Raji (cell line): ENCODE measurements around the gene ACOT7.
A peak's percentile ranks its signal among the peaks of the same experiment; 100 is the strongest.

Experiments
- POLR2A ChIP-seq: IDR thresholded peaks from 2 replicates; pipeline ENCODE4 v1.6.1; 2011; ENCODE audit warnings: low read depth, low read length, control low read depth; ENCODE audit not compliant: insufficient read depth

ACOT7 gene

DNA sequence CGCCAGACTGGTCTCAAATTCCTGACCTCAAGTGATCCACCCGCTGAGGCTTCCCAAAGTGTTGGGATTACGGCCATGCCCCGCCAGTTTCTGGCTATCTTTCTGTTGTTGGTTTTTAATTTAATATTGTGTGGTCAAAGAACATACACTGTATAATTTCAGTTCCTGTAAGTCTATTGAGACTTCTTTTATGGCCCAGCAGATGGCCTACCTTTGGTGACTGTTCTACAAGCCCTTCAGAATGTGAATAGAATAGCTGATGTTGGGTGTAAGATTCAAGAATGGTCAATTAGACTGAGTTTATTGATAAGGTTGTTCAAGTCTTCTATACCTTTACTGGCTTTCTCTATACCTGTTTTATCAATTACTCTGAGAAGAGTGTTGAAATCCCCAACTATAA, 15.5 kb upstream of the ACOT7 start:
- no peak for TF ChIP-seq POLR2A

DNA sequence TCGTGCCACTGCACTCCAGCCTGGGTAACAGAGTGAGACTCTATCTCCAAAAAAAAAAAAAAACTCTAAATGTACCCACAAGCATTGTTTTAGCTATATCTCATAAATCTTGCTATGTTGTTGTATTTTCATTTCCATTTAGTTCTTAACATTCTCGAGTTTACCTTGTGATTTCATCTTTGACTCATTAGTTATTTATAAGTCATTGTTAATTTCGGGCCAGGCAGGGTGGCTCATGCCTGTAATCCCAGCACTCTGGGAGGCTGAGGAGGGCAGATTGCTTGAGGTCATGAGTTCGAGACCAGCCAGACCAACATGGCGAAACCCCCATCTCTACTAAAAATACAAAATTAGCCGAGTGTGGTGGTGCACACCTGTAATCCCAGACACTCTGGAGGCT, 14.5 kb upstream of the ACOT7 start:
- no peak for TF ChIP-seq POLR2A

GRCh38 chr1:6401673-6402072, 8.1 kb upstream of the ACOT7 start:
- no peak for TF ChIP-seq POLR2A

DNA sequence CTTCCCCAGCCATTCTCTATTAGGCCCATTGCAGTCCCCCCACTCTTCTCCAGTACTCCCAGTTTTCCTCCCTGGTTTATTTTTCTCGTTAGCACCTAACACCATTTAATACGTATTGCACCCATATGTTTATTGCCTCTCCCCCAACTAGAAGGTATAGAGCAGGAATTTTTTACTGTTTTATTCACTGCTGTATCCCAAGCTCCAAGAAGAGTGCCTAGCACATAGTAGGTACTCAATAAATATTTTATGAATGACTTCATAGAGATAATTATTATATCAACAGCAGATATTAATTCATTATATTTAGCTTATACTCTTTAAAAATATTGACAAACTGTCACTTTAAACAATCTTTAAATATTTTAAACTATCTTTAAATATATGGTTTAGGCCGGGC, 5.7 kb upstream of the ACOT7 start:
- no peak for TF ChIP-seq POLR2A

GRCh38 chr1:6397844-6398441, 4.4 kb upstream of the ACOT7 start:
- TF ChIP-seq POLR2A, result no peak

- TF ChIP-seq POLR2A, result 0 out of 2 replicates have a peak, but pooled peaks have one; percentile 23
Observed at GRCh38 chr1:6396998-6397397, 3.4 kb upstream of the ACOT7 start.

GRCh38 chr1:6395130-6395529, 1.6 kb upstream of the ACOT7 start:
- peak; percentile 65 for TF ChIP-seq POLR2A

DNA sequence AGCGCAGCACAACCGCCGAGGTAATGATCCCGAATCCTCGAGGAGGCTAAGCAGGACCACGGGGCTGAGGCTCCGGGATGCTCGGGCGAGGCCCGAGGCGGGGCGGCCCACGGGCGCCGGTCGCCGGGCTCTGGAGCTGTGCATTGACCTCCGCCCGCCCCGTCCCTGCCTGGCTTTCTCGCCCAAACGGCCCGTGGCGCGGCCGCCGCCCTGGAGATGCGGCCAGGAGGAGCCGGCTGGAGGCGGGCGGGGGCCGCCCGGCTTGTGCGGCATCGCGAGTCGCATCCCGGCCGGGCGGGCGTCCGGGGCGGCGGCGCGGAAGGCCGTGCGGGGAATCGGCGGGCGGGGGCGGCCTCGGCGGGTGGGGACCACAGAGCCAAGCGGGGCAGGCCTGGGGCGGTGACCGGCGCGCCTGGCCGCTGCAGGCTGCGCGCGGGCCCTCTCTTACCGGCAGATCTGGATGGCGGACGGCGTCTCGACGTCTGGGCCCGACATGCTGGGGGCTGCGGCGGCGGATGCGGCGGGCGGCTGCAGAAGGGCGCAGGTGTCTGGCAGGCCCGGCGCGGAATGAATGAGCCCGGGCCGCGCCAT, 663 bp downstream of the ACOT7 start:
- peak; percentile 70 for TF ChIP-seq POLR2A

GRCh38 chr1:6391951-6392808, 1.4 kb downstream of the ACOT7 start:
- TF ChIP-seq POLR2A, result no peak

- TF ChIP-seq POLR2A, result no peak
Observed at GRCh38 chr1:6389971-6390370, 3.6 kb downstream of the ACOT7 start.

DNA sequence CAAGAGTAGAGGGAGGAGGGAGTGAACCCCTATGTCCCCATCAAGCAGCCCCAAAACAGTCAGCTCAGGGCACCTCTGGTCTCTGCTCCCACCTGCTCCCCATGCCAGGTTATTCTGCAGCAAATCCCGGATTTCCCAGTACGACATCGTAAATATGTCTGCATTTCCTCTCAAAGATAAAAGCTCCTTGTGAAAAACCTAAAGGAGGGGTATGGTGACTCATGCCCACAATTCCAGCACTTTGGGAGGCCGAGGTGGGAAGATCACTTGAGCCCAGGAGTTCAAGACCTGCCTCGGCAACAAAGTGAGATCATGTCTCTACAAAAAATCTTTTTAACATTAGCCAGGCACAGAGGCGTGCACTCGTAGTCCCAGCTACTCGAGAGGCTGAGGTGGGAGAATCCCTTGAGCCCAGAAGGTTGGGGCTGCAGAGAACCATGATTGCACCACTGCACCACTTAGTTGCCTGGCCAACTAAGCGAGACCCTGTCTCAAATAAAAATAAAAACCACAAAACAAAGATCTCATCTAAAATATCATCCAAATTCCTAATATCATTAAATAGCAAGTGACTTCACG, 7.1 kb downstream of the ACOT7 start:
- no peak for TF ChIP-seq POLR2A

- TF ChIP-seq POLR2A, result no peak
Observed at GRCh38 chr1:6385488-6386191, 7.9 kb downstream of the ACOT7 start.

DNA sequence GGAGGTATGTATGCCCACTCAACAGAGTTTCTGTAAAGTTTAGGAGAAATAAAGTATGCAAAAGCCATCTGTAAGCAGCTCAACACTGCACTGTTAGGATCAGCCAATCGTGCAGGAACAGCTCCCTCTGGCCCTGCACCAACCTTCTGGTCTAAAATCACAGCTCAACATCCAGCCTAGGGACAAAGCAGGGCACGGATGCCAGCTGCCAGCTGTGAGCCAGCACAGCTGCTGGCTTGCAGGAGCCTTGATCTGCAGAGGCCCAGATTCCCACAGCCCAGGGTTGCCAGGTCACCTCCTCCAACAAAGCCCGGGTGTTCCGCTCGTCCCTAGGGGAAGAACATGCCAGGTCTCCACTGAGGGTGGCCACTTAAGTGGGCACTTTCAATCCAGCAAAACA, 8.6 kb downstream of the ACOT7 start:
- no peak for TF ChIP-seq POLR2A

GRCh38 chr1:6384135-6384534, 9.4 kb downstream of the ACOT7 start:
- no peak for TF ChIP-seq POLR2A

GRCh38 chr1:6380037-6380436, 13.5 kb downstream of the ACOT7 start:
- TF ChIP-seq POLR2A, result no peak
